ENCODE data around the gene ARSA.

- TF ChIP-seq POLR2A (IDR thresholded peaks at IDR 0.05), result no peak
- no peak for TF ChIP-seq CTCF (IDR thresholded peaks at IDR 0.05)
- TF ChIP-seq EP300 (IDR thresholded peaks at IDR 0.05), result no peak
- no peak for TF ChIP-seq POLR2AphosphoS5 (IDR thresholded peaks at IDR 0.05)
Measured at GRCh38 chr22:50626314-50626849, 1.6 kb downstream of the ARSA start.

Data from gastroesophageal sphincter (tissue), 3 donors.